Gastrocnemius medialis (tissue), 4 donors: ENCODE results near the gene UBA1.

Source experiments
- POLR2A ChIP-seq, 2 donors: fragments of 450-650 bp; IDR thresholded peaks; one replicate each; pipeline ENCODE4 v1.6.1; 2017; ENCODE audit warnings: antibody characterized with exemption in 2 of 2, mild to moderate bottlenecking in 2 of 2, moderate library complexity in 2 of 2
- TF ChIP-seq, protein P1 (sequence below), 5 experiments: fragments of 450-650 bp in 3 of 5; fragments of 200-600 bp in 2 of 5; sonication (generic) in 2 of 5; IDR thresholded peaks in 4 of 5; conservative IDR thresholded peaks in 1 of 5; 1 replicate in 4 of 5; 2 replicates in 1 of 5; pipeline ENCODE4 v1.5.1; 2016 to 2019; ENCODE audit warnings: antibody characterized with exemption in 5 of 5, mild to moderate bottlenecking in 3 of 5, moderate library complexity in 3 of 5

DNA sequence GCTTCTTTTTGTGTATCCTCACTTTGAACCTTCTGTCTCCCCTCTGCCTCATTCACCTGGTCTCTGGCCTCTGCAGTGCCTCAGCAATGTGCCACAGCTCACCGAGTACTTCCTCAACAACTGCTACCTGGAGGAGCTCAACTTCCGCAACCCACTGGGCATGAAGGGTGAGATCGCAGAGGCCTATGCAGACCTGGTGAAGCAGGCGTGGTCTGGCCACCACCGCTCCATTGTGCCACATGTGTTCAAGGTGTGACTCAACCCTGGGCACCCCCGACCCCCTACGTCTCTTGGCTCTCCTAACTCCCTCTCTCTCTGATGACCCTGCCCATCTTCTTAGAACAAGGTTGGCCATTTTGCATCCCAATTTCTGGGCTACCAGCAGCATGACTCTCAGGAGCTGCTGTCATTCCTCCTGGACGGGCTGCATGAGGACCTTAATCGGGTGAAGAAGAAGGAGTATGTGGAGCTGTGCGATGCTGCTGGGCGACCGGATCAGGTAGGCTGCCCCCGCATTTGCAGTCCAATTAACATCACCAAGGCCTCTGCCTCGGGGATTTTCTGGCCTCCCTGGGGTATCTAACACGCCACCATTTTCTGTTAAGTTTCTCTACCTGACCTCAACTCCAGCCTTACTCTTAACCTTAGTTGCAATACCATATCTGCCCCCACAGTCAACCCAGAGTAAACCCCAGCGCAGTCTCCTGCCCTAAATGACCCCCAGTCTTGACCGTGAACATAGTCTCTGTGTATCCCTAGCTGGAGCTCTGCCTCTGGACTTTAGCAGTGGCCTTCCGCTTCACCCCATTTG, 47.8 kb downstream of the UBA1 start:
- TF ChIP-seq, protein P1, sequence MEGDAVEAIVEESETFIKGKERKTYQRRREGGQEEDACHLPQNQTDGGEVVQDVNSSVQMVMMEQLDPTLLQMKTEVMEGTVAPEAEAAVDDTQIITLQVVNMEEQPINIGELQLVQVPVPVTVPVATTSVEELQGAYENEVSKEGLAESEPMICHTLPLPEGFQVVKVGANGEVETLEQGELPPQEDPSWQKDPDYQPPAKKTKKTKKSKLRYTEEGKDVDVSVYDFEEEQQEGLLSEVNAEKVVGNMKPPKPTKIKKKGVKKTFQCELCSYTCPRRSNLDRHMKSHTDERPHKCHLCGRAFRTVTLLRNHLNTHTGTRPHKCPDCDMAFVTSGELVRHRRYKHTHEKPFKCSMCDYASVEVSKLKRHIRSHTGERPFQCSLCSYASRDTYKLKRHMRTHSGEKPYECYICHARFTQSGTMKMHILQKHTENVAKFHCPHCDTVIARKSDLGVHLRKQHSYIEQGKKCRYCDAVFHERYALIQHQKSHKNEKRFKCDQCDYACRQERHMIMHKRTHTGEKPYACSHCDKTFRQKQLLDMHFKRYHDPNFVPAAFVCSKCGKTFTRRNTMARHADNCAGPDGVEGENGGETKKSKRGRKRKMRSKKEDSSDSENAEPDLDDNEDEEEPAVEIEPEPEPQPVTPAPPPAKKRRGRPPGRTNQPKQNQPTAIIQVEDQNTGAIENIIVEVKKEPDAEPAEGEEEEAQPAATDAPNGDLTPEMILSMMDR (IDR thresholded peaks at IDR 0.05 in 4 of 5, conservative IDR thresholded peaks at IDR 0.05 in 1 of 5) = no peak
- TF ChIP-seq POLR2A (IDR thresholded peaks at IDR 0.05) = no peak
